H1 (cell line): ENCODE data around the gene ZNF687. TPM values are rescaled to one million over a fixed set of nuclear protein-coding genes. Genes with fewer than 3 reads are reported as not detected.

Experiments used
- CHD7 ChIP-seq: fragments of 300-600 bp; sonication (generic); IDR thresholded peaks from 2 replicates; pipeline ENCODE4 v1.7.1; 2012; ENCODE audit warnings: low read length, moderate library complexity, mild to moderate bottlenecking, inconsistent platforms; ENCODE audit not compliant: insufficient replicate concordance
- CREB1 ChIP-seq: IDR thresholded peaks from 2 replicates; pipeline ENCODE4 v1.6.1; 2012; ENCODE audit warnings: inconsistent platforms
- EGR1 ChIP-seq: IDR thresholded peaks from 2 replicates; pipeline ENCODE4 v1.6.1; 2011; ENCODE audit warnings: low read depth, low read length, borderline replicate concordance
- HDAC2 ChIP-seq, 2 experiments: fragments of 300-600 bp in 1 of 2; sonication (generic) in 1 of 2; IDR thresholded peaks; 2 replicates each; pipeline ENCODE4 v1.6.1; 2011 to 2012; ENCODE audit warnings: low read depth in 2 of 2, low read length in 2 of 2, mild to moderate bottlenecking in 2 of 2, moderate library complexity in 2 of 2, borderline replicate concordance in 1 of 2, inconsistent platforms in 1 of 2
- MAX ChIP-seq: IDR thresholded peaks from 2 replicates; pipeline ENCODE4 v1.6.1; 2012; ENCODE audit warnings: inconsistent platforms
- PHF8 ChIP-seq: fragments of 200-600 bp; sonication (generic); conservative IDR thresholded peaks from 2 replicates; pipeline ENCODE4 v1.7.1; 2012; ENCODE audit warnings: low read depth, mild to moderate bottlenecking, inconsistent platforms, low read length, moderate library complexity
- POLR2A ChIP-seq, 2 experiments: IDR thresholded peaks; 1 replicate in 1 of 2; 2 replicates in 1 of 2; pipeline ENCODE4 v1.6.1; 2011; ENCODE audit warnings: low read depth in 2 of 2, low read length in 2 of 2, mild to moderate bottlenecking in 2 of 2; ENCODE audit errors: control extremely low read depth in 1 of 2
- POLR2AphosphoS5 ChIP-seq: IDR thresholded peaks from 2 replicates; pipeline ENCODE4 v1.6.1; 2011; ENCODE audit warnings: low read depth, low read length
- RFX5 ChIP-seq: IDR thresholded peaks from 2 replicates; pipeline ENCODE4 v1.6.1; 2011; ENCODE audit warnings: low read depth, low read length, improper control_type of control experiment, borderline replicate concordance
- SRF ChIP-seq: IDR thresholded peaks from 2 replicates; pipeline ENCODE4 v1.6.1; 2011; ENCODE audit warnings: mild to moderate bottlenecking, low read depth, low read length, moderate library complexity
- polyA plus RNA-seq, 7 experiments: library from polyadenylated mRNA; depleted of rRNA in 3 of 7; stranded (reverse) in 5 of 7; unstranded in 2 of 7; fragments of >200 nt in 5 of 7; fragments of 200-250 nt in 2 of 7; gene quantifications; 1 replicate in 5 of 7; 2 replicates in 1 of 7; 4 replicates in 1 of 7; pipeline versions ENCODE4 v1.2.1 to v1.2.3, GENCODE V29; 2011 to 2013; ENCODE audit warnings: missing spikeins in 2 of 7, mixed read lengths in 2 of 7
- total RNA-seq: library from RNA; stranded (reverse); fragmentation: NEBNext Ultra II Directional; extraction: Animal tissue kit (Norgen Biotek cat#: 25700); gene quantifications from 2 replicates; pipeline ENCODE4 v1.2.1, GENCODE V29; 2021

The ZNF687 gene
- total and polyA plus RNA-seq, 2 of the 8 experiments (the other 6 are each of a cell fraction or from before 2014, with no cell fraction given) = 45.9 to 69.9 TPM

GRCh38 chr1:151327903-151328674 is 46.0 kb downstream of the ZNF687 start (continued):
- TF ChIP-seq CHD7 (peak; percentile 97), MAX (peak; percentile 18; the same call in 1 of the 2 replicates), POLR2AphosphoS5 (peak; percentile 58), EGR1 (no peak), RFX5 (0 out of 2 replicates have a peak, but pooled peaks have one; percentile 11), SRF (no peak), PHF8 (peak; percentile 41), HDAC2 (IDR thresholded peaks at IDR 0.05; ENCODE audit: borderline replicate concordance in 1 of 2, low read depth in 2 of 2, low read length in 2 of 2) (no peak), POLR2A (IDR thresholded peaks at IDR 0.05; ENCODE audit: control extremely low read depth in 1 of 2, low read depth in 2 of 2, low read length in 2 of 2) (peak in 1 of 2 experiments; percentile 72; a peak in 1 of 3 replicates), CREB1 (peak; percentile 85)
